Measurements from ENCODE around the gene ATF6.

Gene ATF6

GRCh38 chr1:161913482-161914140, 147.5 kb downstream of the ATF6 start:
- Histone ChIP-seq H4K20me1 (ENCODE audit: insufficient read depth) (no peaks in the 10 kb centered on the region; the same call in 1 of the 2 replicates), H2AFZ (ENCODE audit: low read depth) (no peak overlapping the region), H3K27ac (no peak overlapping the region), H3K4me3 (IDR thresholded peaks at IDR 0.05; ENCODE audit: insufficient read depth, low read depth, low read length) (no peak overlapping the region), H3K4me2 (no peak overlapping the region), H3K36me3 (ENCODE audit: insufficient read depth) (0 out of 2 replicates have a peak, but pooled peaks cover 3% of the 10 kb centered on the region), H3K4me1 (ENCODE audit: low read depth, poor library complexity, severe bottlenecking) (no peaks in the 10 kb centered on the region), H3K27me3 (ENCODE audit: insufficient read depth, low read depth) (no peaks in the 10 kb centered on the region), H3K9ac (no peak overlapping the region), H3K79me2 (ENCODE audit: insufficient read depth, low read depth) (no peaks in the 10 kb centered on the region)
- TF ChIP-seq CTCF (conservative IDR thresholded peaks at IDR 0.05; ENCODE audit: low read depth, low read length) = no peak

GRCh38 chr1:161914595-161914994, 148.5 kb downstream of the ATF6 start:
- H3K79me2 ChIP-seq (ENCODE audit: insufficient read depth, low read depth) = no peaks in the 10 kb centered on the region
- H3K36me3 ChIP-seq (ENCODE audit: insufficient read depth) = 0 out of 2 replicates have a peak, but pooled peaks cover 3% of the 10 kb centered on the region
- no peak for TF ChIP-seq CTCF (conservative IDR thresholded peaks at IDR 0.05; ENCODE audit: low read depth, low read length)
- no peaks in the 10 kb centered on the region for H3K4me1 ChIP-seq (ENCODE audit: low read depth, poor library complexity, severe bottlenecking)
- H3K9ac ChIP-seq = no peak overlapping the region
- H2AFZ ChIP-seq (ENCODE audit: low read depth) = no peak overlapping the region
- H3K27ac ChIP-seq = no peak overlapping the region
- no peaks in the 10 kb centered on the region; the same call in 1 of the 2 replicates for H4K20me1 ChIP-seq (ENCODE audit: insufficient read depth)
- no peaks in the 10 kb centered on the region for H3K27me3 ChIP-seq (ENCODE audit: insufficient read depth, low read depth)
- H3K4me2 ChIP-seq = no peak overlapping the region
- H3K4me3 ChIP-seq (IDR thresholded peaks at IDR 0.05; ENCODE audit: insufficient read depth, low read depth, low read length) = no peak overlapping the region

GRCh38 chr1:161915051-161915503, 149.0 kb downstream of the ATF6 start:
- Histone ChIP-seq H2AFZ (ENCODE audit: low read depth) (no peak overlapping the region), H3K27ac (no peak overlapping the region), H3K4me2 (no peak overlapping the region), H3K4me1 (ENCODE audit: low read depth, poor library complexity, severe bottlenecking) (no peaks in the 10 kb centered on the region), H3K27me3 (ENCODE audit: insufficient read depth, low read depth) (no peaks in the 10 kb centered on the region), H3K4me3 (IDR thresholded peaks at IDR 0.05; ENCODE audit: insufficient read depth, low read depth, low read length) (no peak overlapping the region), H3K9ac (no peak overlapping the region), H3K79me2 (ENCODE audit: insufficient read depth, low read depth) (no peaks in the 10 kb centered on the region), H3K36me3 (ENCODE audit: insufficient read depth) (0 out of 2 replicates have a peak, but pooled peaks cover 3% of the 10 kb centered on the region), H4K20me1 (ENCODE audit: insufficient read depth) (no peaks in the 10 kb centered on the region; the same call in 1 of the 2 replicates)
- TF ChIP-seq CTCF (conservative IDR thresholded peaks at IDR 0.05; ENCODE audit: low read depth, low read length) = no peak

GRCh38 chr1:161915978-161916377, 149.9 kb downstream of the ATF6 start:
- H3K36me3 ChIP-seq (ENCODE audit: insufficient read depth) = 0 out of 2 replicates have a peak, but pooled peaks cover 3% of the 10 kb centered on the region
- H3K4me3 ChIP-seq (IDR thresholded peaks at IDR 0.05; ENCODE audit: insufficient read depth, low read depth, low read length) = no peak overlapping the region
- no peak overlapping the region for H2AFZ ChIP-seq (ENCODE audit: low read depth)
- TF ChIP-seq CTCF (conservative IDR thresholded peaks at IDR 0.05; ENCODE audit: low read depth, low read length) = no peak
- H4K20me1 ChIP-seq (ENCODE audit: insufficient read depth) = no peaks in the 10 kb centered on the region; the same call in 1 of the 2 replicates
- H3K79me2 ChIP-seq (ENCODE audit: insufficient read depth, low read depth) = no peaks in the 10 kb centered on the region
- H3K9ac ChIP-seq = no peak overlapping the region
- no peaks in the 10 kb centered on the region for H3K4me1 ChIP-seq (ENCODE audit: low read depth, poor library complexity, severe bottlenecking)
- no peak overlapping the region for H3K27ac ChIP-seq
- H3K4me2 ChIP-seq = no peak overlapping the region
- no peaks in the 10 kb centered on the region for H3K27me3 ChIP-seq (ENCODE audit: insufficient read depth, low read depth)

Measured in KMS-11 (cell line).